ENCODE results near the gene NIBAN1. TPM values are rescaled to one million over a fixed set of nuclear protein-coding genes. Genes with fewer than 3 reads are reported as not detected.

Gene NIBAN1
- total RNA-seq, 1 experiment from 2014 or later = 8.1 TPM

GRCh38 chr1:184972315-184973055 is 1.8 kb downstream of the NIBAN1 start:
- POLR2A ChIA-PET = no interaction called here
- H3K9me3 Mint-ChIP-seq = no peaks in the 10 kb centered on the region
- H3K4me3 Mint-ChIP-seq = peak overlapping the region; percentile 91
- ATAC-seq = no peak
- no peaks in the 10 kb centered on the region for H3K36me3 Mint-ChIP-seq
- CTCF ChIA-PET = interaction anchor here (1.2 to 3.2 kb wide), 2 partner anchors 10 to 167 kb away, joined by 3 to 13 read pairs; no protein-coding TSS in a partner anchor
- no peak for DNase-seq (ENCODE audit: low spot score)
- peaks cover 59% of the 10 kb centered on the region for H3K27me3 Mint-ChIP-seq (ENCODE audit: low read depth)
- H3K4me1 Mint-ChIP-seq = peaks cover 8% of the 10 kb centered on the region
- no peak overlapping the region for H3K27ac Mint-ChIP-seq
- TF ChIP-seq CTCF (IDR thresholded peaks at IDR 0.05) (no peak), KAT7 (CRISPR knock-in tag; IDR thresholded peaks at IDR 0.05; ENCODE audit: borderline replicate concordance) (no peak), FOXP4 (CRISPR knock-in tag; IDR thresholded peaks at IDR 0.05) (no peak), PREB (CRISPR knock-in tag; IDR thresholded peaks at IDR 0.05; ENCODE audit: borderline replicate concordance) (no peak), NR2C2 (CRISPR knock-in tag; IDR thresholded peaks at IDR 0.05) (no peak), SOX15 (CRISPR knock-in tag; IDR thresholded peaks at IDR 0.05) (no peak), FOXK1 (CRISPR knock-in tag; IDR thresholded peaks at IDR 0.05) (no peak), ZNF423 (CRISPR knock-in tag; IDR thresholded peaks at IDR 0.05) (no peak), MLX (CRISPR knock-in tag; IDR thresholded peaks at IDR 0.05) (no peak), FOXP1 (CRISPR knock-in tag; IDR thresholded peaks at IDR 0.05; ENCODE audit: borderline replicate concordance) (no peak), ZBTB21 (CRISPR knock-in tag; IDR thresholded peaks at IDR 0.05; ENCODE audit: borderline replicate concordance) (no peak), PRRX2 (CRISPR knock-in tag; IDR thresholded peaks at IDR 0.05) (no peak), ZNF263 (CRISPR knock-in tag; IDR thresholded peaks at IDR 0.05; ENCODE audit: low read depth) (no peak), FOXJ3 (CRISPR knock-in tag; IDR thresholded peaks at IDR 0.05; ENCODE audit: borderline replicate concordance) (no peak)
- TF ChIP-seq, protein P1, sequence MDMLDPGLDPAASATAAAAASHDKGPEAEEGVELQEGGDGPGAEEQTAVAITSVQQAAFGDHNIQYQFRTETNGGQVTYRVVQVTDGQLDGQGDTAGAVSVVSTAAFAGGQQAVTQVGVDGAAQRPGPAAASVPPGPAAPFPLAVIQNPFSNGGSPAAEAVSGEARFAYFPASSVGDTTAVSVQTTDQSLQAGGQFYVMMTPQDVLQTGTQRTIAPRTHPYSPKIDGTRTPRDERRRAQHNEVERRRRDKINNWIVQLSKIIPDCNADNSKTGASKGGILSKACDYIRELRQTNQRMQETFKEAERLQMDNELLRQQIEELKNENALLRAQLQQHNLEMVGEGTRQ (CRISPR knock-in tag; IDR thresholded peaks at IDR 0.05) = no peak
- TF ChIP-seq, protein P2, sequence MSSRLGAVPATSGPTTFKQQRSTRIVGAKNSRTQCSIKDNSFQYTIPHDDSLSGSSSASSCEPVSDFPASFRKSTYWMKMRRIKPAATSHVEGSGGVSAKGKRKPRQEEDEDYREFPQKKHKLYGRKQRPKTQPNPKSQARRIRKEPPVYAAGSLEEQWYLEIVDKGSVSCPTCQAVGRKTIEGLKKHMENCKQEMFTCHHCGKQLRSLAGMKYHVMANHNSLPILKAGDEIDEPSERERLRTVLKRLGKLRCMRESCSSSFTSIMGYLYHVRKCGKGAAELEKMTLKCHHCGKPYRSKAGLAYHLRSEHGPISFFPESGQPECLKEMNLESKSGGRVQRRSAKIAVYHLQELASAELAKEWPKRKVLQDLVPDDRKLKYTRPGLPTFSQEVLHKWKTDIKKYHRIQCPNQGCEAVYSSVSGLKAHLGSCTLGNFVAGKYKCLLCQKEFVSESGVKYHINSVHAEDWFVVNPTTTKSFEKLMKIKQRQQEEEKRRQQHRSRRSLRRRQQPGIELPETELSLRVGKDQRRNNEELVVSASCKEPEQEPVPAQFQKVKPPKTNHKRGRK (CRISPR knock-in tag; IDR thresholded peaks at IDR 0.05; ENCODE audit: borderline replicate concordance) = no peak
- TF ChIP-seq, protein P3, sequence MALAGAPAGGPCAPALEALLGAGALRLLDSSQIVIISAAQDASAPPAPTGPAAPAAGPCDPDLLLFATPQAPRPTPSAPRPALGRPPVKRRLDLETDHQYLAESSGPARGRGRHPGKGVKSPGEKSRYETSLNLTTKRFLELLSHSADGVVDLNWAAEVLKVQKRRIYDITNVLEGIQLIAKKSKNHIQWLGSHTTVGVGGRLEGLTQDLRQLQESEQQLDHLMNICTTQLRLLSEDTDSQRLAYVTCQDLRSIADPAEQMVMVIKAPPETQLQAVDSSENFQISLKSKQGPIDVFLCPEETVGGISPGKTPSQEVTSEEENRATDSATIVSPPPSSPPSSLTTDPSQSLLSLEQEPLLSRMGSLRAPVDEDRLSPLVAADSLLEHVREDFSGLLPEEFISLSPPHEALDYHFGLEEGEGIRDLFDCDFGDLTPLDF (CRISPR knock-in tag; IDR thresholded peaks at IDR 0.05) = no peak
- TF ChIP-seq, protein P4, sequence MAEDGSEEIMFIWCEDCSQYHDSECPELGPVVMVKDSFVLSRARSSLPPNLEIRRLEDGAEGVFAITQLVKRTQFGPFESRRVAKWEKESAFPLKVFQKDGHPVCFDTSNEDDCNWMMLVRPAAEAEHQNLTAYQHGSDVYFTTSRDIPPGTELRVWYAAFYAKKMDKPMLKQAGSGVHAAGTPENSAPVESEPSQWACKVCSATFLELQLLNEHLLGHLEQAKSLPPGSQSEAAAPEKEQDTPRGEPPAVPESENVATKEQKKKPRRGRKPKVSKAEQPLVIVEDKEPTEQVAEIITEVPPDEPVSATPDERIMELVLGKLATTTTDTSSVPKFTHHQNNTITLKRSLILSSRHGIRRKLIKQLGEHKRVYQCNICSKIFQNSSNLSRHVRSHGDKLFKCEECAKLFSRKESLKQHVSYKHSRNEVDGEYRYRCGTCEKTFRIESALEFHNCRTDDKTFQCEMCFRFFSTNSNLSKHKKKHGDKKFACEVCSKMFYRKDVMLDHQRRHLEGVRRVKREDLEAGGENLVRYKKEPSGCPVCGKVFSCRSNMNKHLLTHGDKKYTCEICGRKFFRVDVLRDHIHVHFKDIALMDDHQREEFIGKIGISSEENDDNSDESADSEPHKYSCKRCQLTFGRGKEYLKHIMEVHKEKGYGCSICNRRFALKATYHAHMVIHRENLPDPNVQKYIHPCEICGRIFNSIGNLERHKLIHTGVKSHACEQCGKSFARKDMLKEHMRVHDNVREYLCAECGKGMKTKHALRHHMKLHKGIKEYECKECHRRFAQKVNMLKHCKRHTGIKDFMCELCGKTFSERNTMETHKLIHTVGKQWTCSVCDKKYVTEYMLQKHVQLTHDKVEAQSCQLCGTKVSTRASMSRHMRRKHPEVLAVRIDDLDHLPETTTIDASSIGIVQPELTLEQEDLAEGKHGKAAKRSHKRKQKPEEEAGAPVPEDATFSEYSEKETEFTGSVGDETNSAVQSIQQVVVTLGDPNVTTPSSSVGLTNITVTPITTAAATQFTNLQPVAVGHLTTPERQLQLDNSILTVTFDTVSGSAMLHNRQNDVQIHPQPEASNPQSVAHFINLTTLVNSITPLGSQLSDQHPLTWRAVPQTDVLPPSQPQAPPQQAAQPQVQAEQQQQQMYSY (CRISPR knock-in tag; IDR thresholded peaks at IDR 0.05) = no peak
- TF ChIP-seq, protein P5, sequence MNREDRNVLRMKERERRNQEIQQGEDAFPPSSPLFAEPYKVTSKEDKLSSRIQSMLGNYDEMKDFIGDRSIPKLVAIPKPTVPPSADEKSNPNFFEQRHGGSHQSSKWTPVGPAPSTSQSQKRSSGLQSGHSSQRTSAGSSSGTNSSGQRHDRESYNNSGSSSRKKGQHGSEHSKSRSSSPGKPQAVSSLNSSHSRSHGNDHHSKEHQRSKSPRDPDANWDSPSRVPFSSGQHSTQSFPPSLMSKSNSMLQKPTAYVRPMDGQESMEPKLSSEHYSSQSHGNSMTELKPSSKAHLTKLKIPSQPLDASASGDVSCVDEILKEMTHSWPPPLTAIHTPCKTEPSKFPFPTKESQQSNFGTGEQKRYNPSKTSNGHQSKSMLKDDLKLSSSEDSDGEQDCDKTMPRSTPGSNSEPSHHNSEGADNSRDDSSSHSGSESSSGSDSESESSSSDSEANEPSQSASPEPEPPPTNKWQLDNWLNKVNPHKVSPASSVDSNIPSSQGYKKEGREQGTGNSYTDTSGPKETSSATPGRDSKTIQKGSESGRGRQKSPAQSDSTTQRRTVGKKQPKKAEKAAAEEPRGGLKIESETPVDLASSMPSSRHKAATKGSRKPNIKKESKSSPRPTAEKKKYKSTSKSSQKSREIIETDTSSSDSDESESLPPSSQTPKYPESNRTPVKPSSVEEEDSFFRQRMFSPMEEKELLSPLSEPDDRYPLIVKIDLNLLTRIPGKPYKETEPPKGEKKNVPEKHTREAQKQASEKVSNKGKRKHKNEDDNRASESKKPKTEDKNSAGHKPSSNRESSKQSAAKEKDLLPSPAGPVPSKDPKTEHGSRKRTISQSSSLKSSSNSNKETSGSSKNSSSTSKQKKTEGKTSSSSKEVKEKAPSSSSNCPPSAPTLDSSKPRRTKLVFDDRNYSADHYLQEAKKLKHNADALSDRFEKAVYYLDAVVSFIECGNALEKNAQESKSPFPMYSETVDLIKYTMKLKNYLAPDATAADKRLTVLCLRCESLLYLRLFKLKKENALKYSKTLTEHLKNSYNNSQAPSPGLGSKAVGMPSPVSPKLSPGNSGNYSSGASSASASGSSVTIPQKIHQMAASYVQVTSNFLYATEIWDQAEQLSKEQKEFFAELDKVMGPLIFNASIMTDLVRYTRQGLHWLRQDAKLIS (CRISPR knock-in tag; IDR thresholded peaks at IDR 0.05; ENCODE audit: borderline replicate concordance) = no peak
